Fibroblast of skin of abdomen (primary cell): Measurements from ENCODE around the gene CUBN. TPM values are rescaled to one million over a fixed set of nuclear protein-coding genes. Genes with fewer than 3 reads are reported as not detected.

Experiments
- DNase-seq: peaks from one replicate; pipeline ENCODE4 v3.0.0-alpha.2; 2013
- polyA plus RNA-seq, 2 experiments: library from polyadenylated mRNA; unstranded; fragments of 120-200 nt; gene quantifications; one replicate each; pipeline ENCODE4 v1.2.1, GENCODE V29; 2013; ENCODE audit not compliant: insufficient read length in 2 of 2

CUBN gene
- 2.2 TPM for polyA plus RNA-seq (2013, experiment 1 of 2; ENCODE audit: insufficient read length)
- 1.2 TPM for polyA plus RNA-seq (2013, experiment 2 of 2; ENCODE audit: insufficient read length)

DNA sequence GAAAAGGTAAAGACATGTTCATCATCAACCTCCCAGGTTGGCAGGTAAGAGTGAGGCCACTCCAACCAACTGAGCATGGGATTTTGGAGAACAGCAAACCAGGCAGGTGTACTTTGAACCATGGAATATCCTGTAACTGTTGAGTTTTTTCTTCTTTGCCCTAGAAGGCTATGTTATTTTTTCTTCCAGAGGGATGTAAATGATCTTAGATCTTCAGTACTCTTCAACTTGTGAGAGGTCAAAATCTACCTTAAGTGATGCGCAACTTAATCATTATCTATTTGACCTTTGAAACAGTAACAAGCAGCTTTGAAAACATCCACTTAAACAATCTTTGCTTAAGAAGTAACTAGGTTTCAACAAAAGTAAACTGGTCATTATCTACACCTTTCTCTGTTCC lies at the start of gene CUBN:
CUBN (minus strand) TSS at position 71 of the 400 bp plus-strand sequence; CDS start at position 25, 46 bp downstream.
- no peak for DNase-seq

DNA sequence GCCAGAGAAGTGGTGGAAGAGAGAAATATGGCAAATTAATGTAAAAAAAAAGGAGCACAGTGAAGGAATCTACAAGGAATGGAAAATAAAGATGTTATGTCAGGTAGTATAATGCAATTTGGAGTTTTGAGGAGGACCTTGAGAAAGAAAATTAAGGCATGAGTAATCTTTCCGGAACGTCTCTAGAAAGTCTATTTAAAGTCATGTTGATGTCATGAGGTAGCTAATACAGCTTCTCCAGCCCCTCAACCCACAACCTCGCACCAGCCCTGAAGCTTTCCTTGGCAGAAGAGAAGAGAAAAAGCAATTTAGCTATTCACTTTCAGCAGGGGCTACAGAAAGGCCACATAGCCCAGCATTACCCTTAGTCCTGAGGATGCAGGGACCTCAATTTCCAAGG lies 49.4 kb upstream of the CUBN start:
- DNase-seq = peak; percentile 47

DNA sequence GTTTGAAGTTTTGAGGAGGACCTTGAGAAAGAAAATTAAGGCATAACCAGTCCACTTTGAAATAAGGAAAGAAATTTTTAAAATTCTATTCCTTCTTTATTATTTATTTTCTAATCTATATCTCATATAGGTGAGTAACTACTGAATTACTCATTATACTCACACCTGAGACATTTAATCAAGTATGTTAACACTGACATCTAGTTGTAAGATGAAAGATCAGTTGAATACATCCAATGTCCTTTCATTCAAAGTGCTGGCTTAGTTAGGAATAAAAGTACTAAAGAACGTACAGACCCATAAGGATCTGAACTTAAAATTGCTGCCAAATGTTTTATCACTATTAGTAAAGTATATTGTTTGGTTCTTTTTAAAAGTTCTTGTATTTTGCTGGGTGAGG lies 48.4 kb upstream of the CUBN start:
- no peak for DNase-seq

DNA sequence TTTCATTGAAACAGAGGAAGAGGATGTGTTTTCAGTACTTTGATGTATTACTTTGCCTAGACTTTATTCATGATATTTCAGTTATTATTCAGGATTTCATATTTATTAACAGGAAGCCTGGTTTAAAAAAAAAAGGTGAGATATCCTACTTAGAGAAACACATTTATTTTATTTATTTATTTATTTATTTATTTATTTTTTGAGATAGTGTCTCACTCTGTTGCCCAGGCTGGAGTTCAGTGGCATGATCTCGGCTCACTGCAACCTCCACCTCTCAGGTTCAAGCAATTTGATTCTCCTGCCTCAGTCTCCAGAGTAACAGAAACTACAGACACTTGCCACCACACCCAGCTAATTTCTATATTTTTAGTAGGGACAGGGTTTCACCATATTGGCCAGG lies 47.4 kb upstream of the CUBN start:
- no peak for DNase-seq

DNA sequence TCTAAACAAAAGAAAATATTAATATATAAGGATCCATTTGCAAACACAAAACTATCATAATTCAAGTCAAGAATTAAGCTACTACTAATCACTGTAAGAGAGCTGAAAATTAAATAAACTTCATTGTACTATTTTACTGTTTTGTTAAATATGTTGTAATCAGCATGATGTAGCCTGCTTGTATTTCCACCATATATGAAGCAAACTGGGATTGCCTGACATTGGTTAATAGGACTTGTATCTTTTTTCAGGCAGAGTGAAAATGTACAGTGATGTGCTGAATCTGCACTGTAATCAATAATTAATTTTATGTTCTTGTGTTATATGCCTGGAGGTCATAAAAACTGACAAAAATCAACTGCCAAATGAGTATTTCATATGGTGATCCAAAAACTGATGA lies 46.5 kb upstream of the CUBN start:
- DNase-seq = no peak

DNA sequence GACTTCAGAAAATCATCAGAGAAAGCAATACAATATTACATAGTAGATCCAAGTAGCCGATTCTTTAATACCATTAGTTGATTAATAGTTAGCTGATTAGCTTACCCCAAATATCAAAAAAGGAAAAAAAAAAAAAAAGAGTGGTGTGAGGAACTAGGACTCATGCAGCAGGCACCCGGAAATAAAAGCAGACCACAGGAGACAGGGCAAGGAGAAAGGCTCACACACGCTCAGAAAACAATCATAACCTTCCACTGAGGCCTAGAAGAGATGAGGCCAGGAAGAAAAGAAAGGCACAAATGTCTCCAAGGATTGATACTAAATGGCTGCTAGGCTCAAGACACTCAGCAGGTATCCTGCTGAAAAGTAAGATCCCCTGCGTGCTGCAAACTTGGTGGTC lies 45.9 kb upstream of the CUBN start:
- peak; percentile 39 for DNase-seq

DNA sequence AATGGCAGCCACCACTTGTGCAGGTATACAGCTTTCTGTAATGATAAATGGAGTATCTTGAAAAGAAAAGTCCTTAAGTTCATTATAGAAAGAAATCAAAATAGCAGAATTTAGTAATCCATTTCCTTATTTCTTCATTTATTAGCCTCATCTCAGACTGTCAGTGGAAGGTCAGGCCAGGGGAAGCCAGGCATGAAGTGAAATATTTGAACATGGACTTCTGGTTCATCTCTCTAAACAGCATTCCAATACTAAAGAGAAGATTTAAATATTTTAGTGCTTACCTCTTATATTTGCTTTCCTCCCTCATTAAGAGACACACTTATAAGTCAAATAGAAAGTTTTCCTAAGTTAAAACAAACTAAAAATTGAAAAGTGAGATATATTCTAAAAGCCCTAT lies 45.0 kb upstream of the CUBN start:
- DNase-seq = peak; percentile 35

DNA sequence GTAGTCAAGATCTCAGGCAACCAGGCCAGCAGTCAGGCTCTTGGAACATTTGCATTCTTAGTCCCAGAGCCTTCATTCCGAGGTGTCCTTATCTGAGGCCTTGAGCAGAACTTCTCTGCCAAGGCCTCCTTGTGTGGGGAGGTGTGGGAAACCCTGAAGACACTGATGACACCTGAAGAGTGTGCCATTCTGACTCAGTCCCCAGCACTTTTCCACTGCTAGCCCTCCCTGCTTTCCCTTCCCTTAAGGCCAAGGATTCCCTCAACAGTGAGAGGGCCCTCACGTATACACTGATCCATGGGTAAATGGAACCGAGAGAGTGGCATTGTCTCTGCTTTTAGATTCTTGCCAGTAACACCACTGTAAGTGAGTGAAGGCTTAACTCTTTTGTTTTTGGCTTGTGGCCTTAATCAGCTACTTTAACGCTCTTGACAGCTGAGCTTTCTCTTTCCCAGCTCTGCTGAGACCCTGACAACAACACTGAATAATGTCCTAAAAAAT lies 41.6 kb upstream of the CUBN start:
- DNase-seq = no peak

DNA sequence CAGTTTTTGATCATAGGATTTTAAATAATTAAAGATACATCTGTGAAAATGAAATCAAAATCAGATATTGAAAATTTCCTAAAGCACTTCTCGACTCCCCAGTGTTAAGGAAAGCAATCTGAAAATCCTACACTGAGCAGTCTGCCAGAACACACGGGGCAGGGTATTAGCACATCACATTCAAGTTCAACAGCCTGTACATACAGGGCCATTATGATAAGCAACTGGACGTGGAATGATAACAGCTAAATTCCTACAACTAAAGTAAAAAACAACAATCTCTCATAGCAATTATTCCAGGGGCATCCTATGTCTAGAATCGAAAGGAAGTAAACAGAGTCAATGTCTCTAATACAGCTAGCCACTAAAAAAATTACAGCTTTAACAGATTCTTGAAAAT lies 40.2 kb upstream of the CUBN start:
- no peak for DNase-seq

DNA sequence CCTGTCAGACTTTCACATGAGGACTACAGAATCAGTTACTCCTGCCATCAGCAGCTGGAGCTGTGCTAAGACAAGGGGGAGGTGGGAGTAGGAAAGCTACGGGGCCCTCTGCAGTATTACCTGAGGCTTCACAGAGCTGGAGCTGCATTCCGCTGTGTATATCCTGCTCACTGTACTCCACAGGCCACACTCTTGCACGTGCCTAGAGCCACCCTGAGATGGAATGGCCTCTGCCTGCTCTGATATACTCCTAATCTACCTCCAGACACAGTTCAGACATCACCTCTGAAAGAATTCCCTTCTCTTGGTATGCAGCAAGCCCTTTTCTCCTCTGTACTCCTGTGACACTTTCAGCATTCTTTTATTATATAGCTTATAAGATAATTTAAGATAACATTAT lies 37.1 kb upstream of the CUBN start:
- DNase-seq = no peak

DNA sequence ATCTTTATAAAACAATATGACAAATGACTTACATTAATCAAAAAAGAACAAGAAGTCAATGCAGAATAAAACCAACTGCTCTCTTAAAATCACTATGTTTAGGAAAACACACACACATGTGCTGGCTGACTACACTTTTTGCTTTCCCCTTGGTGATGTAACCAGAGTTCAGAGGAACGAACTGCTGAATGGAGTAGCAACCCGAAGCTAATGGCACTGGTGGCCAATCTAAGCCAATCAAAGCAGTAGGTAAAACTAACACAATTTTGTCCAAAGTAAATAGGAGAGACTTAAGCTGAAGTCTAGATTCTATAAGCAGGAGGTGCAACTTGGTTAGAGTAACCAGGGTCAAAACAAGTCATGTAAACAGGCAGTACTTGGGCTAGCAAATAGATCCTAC lies 33.2 kb upstream of the CUBN start:
- DNase-seq = no peak

DNA sequence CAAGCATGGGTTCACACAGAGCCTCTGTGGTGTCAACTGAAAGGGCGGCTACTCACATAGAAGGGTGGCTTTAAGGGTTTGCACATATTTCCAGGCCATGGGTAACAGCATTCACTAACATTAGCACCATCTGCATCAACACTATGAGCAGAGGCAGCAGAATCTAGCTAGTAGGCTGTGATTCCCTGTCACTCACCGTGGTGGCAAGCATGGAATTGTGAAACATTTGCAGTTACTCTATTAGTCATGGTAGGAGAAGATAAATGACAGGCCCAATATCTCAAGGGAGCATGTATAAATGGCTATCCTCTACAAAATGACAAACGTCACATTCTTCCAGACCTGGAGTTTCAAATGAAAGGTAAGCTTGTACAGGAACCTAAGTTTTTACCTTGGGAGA lies 32.2 kb upstream of the CUBN start:
- no peak for DNase-seq

DNA sequence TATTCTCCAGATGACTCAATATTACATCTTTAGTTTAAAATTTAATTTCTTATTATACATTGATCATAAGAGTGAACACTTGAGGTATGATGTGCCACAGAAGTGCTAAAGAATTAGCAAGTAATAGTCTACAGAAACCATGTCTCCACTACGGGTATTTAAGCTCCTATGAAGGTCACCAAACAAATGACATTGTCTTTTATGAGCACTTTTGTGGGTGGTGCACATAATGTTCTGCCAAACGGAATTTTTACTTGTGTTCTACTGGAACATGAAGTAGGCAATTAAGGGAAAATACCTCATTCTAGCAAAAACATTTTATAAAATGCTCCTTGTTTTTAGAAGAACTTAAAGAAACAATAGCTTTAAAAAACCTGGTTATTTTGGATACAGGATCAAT lies 27.4 kb upstream of the CUBN start:
- DNase-seq = no peak

DNA sequence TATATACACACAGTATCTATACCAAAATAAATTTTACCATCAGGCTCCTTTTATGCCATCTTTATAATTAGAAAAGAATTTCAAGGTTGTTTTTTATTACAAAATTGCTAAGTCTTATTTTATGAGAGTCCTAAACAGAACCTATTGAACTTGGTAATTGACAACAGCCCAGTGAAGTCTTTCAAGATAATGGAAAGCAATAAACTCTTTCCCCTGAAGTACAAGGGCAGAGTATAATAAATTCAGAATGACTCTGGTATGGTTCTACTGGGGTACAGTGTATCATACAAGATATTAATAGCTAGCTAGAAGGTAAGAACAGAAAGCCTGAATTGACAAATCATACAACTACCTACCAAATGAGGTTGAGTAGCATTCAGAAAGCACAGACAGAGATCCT lies 26.2 kb upstream of the CUBN start:
- DNase-seq = no peak

DNA sequence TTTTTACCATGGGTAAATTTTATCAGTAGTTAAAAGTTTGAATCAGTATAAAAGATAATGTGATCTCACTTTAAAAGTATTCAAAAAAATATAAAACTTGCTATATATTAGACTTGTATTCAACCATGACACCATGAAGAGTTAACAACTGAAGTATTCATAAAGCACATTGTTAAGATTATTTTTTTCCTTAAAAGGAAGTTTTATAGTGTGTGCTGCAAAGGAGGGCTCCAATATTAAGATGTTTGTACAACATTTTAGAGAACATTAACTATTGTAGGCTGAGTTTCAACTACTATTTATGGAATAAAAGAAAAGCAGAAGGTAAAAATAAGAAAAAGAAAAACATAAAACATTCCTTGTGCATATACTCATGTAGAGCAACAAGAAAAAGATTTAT lies 24.5 kb upstream of the CUBN start:
- DNase-seq = no peak

DNA sequence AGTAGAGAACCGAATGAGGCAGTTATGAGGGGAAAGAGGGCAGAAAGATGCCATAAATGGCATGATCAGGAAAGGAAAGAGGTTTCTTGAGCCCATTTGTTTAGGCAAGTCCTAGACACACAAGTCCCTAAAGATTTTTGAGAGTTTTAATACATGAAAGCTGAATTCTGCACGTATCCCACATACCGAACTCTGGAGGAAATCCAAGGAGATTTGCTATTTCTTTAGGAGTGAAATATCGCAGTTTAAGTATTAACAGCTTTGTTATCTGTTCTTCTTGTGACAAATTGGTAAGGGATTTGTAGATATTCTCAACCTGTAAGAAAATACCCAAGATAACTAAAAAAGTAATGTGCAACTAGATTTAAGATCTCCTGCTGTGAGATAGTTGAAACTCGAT lies 23.7 kb upstream of the CUBN start:
- DNase-seq = no peak

DNA sequence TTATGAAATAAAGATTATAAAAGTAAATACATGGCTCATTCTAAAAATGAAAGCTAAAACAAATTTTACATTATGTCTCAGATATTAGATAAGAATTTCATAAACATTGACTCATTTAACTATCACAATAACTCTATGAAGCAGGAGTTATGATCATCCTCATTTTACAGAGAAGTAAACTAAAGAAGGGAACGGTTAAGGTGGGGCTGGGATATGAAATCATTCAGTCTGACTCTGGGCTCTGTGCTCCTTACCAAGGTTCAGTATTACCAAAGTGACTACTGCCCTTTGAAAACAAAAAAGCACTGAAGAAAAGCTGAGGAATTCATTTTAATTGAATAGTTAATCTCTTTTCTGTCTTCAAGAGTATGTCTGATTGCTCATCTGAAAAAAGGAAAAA lies 22.1 kb upstream of the CUBN start:
- DNase-seq = no peak

DNA sequence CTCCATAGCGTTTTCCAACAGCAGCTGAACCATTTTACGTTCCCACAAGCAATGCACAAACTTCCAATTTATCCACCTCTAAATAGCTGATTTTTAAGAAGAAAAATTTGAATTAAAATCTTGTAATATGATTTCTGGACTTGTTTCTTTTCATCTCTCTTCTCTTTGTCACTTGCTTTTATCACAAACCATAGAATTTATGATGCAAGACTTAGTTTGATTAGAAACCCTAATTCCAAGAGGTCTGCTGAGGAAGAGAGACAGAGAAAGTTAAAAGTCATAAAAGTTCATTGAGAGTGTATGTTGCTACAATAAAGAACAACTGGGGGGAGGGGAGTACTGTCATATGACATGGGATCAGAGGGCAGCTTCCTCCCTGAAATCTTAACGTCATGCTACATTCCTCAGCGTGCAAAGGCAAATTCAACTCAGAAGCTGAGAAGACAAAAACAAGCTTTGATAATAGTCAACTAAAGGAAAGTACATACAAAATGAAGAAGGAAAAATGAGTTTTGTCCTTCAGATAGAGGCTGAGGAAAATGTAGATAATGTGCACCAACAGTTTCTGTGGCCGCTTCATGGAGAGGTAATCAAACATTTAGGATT lies 18.4 kb upstream of the CUBN start:
- DNase-seq = peak; percentile 15

DNA sequence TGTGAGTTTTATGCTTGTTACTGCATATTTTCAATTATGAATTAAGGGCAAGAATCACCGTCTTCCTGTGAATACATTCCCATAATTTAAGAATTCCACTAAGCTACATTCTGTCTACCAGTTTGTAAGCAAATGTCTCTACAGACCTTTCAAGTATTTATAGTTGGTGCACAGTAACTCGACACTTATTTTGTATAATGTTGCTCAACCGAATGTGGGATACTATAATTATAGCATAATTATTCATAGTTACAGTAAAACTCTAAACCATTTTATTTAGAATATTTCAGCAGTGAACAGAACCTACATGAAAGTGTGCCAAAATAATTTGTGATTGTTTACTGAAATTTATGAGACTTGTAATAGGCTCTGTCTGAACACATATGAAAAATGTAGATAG lies 17.3 kb upstream of the CUBN start:
- DNase-seq = no peak

DNA sequence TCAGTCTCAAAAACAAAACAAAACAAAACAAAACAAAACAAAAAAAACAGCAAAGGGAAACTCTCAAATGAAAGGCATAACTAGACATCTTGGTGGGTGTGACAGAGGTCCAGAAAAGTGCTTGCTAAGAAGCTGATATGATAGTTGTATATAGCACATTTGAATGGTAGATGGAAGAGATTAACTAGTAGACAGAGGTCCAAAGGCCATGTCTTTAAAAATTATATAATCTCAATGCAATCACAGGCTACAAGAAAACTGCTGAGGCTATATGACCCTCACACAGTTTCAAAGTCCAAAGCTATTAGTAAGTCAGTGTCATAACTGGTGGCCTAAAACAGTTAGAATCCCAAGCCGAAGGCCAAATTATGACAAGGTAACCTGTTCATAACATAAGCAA lies 15.6 kb upstream of the CUBN start:
- no peak for DNase-seq

DNA sequence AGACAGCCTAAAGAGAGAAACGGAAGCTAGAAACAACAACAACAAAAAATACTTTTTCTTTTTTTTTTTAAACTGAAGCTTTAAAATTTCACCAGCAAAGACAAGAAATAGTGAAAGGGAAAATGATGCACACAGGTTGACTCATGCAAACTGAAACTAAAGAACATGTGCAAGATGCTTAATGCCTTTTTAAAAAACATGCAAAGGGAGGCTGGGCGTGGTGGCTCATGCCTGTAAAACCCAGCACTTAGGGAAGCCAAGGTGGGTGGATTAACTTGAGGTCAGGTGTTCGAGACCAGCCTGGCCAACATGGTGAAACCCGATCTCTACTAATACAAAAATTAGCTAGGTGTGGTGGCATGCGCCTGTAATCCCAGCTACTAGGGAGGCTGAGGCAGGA lies 15.1 kb upstream of the CUBN start:
- peak; percentile 16 for DNase-seq

DNA sequence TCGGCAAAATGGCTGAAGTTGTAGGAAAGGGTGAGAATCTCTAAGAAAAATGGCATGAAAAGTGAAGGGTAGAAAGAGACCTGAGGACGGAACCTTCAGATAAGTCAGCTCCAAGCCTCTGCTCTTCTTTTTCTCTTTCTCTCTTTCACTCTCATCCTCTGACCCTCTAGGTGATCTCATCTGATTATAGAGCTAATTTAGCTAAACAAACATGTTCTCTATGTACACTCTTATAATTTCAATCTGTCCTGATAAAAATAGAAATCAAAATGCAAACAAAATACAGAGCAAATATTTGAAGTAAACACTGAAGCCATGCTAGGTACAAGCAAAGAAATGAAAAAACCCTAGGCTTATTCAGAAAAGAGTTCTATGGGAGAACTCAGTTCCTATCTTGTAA lies 14.4 kb upstream of the CUBN start:
- no peak for DNase-seq

DNA sequence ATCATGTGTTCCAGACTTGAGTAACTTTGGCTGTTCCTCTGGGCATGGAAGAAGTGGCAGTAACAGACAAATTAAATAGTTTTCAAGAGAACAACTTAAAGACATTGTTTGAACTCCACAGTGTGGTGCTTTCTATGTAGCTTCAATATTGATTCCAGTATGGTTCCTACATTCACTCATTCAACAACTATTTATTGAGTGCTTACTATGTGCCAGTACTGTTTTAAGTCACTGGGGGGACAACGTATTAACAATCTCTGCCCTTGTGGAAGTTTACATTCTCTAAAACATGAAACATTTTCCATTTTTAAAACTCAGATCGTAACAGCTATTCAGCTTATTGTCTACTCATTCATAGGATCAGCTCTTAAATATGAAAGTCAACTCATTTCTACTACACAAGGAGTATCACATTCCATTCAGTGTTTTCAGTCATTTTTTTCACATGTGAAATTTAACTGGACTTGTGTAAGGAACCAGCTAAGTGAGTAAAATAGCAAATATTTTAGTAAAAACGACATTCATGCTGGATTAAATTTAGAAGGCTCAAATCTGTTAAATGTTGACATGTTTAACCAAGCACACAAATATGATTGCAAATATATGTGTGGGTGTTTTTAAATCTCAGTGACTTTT lies 13.6 kb upstream of the CUBN start:
- peak; percentile 19 for DNase-seq

DNA sequence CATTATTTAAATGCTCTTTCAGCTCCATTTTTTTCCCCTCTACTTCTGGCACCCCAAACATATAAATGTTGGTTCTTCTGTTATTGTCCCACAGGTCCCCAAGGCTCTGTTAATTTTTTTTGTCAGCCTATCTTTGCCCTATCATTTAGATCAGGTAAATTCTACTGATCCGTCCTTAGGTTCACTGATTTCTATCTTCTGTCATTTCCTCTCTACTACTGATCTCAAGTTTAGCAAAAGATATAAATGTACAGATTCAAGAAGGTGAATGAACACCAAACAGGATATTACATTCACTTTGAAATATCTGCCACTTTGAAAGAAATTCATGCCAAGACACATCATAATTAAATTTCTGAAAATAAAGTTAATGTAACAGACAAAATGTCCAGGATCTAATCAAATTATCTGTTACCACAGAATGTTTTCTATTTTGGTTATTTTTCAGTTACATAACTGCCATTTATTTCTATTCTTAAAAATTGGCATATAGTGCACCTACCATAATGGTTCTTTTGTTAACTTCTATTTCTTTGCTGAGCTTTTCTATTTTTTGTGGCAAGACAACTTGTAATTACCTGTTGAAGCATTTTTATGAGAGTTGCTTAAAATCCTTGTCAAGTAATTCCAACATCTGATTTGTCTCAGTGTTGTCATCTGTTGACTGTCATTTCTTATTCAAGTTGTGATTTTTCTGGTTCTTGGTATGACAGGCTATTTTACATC lies 12.1 kb upstream of the CUBN start:
- no peak for DNase-seq
